Suppressor macrophage treated with lipopolysaccharide for 4 hours (primary cell): ENCODE results near the gene EXOC3.

Source experiments
- DNase-seq: peaks from one replicate; pipeline ENCODE4 v3.0.0-alpha.2; 2020

The EXOC3 gene

GRCh38 chr5:427415-428087 is 15.4 kb upstream of the EXOC3 start:
- DNase-seq, result no peak

GRCh38 chr5:428219-428618 is 14.8 kb upstream of the EXOC3 start:
- DNase-seq, result no peak

GRCh38 chr5:428754-429452 is 14.1 kb upstream of the EXOC3 start:
- DNase-seq, result no peak

- no peak for DNase-seq
Measured at GRCh38 chr5:429453-430188, 13.4 kb upstream of the EXOC3 start.

GRCh38 chr5:430214-430925 is 12.6 kb upstream of the EXOC3 start:
- DNase-seq, result no peak

- DNase-seq, result peak; percentile 52
Measured at GRCh38 chr5:431001-431710, 11.8 kb upstream of the EXOC3 start.

GRCh38 chr5:431711-432050 is 11.3 kb upstream of the EXOC3 start:
- no peak for DNase-seq

- no peak for DNase-seq
Measured at GRCh38 chr5:432201-432927, 10.6 kb upstream of the EXOC3 start.

GRCh38 chr5:432928-433791 is 9.8 kb upstream of the EXOC3 start:
- DNase-seq, result no peak

GRCh38 chr5:433836-434235 is 9.1 kb upstream of the EXOC3 start:
- no peak for DNase-seq

GRCh38 chr5:434443-435146 is 8.4 kb upstream of the EXOC3 start:
- DNase-seq, result no peak

GRCh38 chr5:435156-435790 is 7.7 kb upstream of the EXOC3 start:
- DNase-seq, result no peak

GRCh38 chr5:435961-436640 is 6.9 kb upstream of the EXOC3 start:
- peak; percentile 25 for DNase-seq

GRCh38 chr5:436641-436975 is 6.4 kb upstream of the EXOC3 start:
- DNase-seq, result no peak

- no peak for DNase-seq
Measured at GRCh38 chr5:437281-437771, 5.7 kb upstream of the EXOC3 start.

- DNase-seq, result no peak
Measured at GRCh38 chr5:438481-438981, 4.4 kb upstream of the EXOC3 start.

- DNase-seq, result no peak
Measured at GRCh38 chr5:439181-439580, 3.8 kb upstream of the EXOC3 start.

GRCh38 chr5:439636-440035 is 3.3 kb upstream of the EXOC3 start:
- no peak for DNase-seq
